GM12874 (cell line): ENCODE data around the gene MEGF9.

ENCODE experiments used
- TF ChIP-seq, protein P1 (sequence below): IDR thresholded peaks from 2 replicates; pipeline ENCODE4 v1.5.1; 2011; ENCODE audit warnings: low read depth, mild to moderate bottlenecking, control low read depth, low read length, moderate library complexity; ENCODE audit not compliant: insufficient read depth

The MEGF9 gene

DNA sequence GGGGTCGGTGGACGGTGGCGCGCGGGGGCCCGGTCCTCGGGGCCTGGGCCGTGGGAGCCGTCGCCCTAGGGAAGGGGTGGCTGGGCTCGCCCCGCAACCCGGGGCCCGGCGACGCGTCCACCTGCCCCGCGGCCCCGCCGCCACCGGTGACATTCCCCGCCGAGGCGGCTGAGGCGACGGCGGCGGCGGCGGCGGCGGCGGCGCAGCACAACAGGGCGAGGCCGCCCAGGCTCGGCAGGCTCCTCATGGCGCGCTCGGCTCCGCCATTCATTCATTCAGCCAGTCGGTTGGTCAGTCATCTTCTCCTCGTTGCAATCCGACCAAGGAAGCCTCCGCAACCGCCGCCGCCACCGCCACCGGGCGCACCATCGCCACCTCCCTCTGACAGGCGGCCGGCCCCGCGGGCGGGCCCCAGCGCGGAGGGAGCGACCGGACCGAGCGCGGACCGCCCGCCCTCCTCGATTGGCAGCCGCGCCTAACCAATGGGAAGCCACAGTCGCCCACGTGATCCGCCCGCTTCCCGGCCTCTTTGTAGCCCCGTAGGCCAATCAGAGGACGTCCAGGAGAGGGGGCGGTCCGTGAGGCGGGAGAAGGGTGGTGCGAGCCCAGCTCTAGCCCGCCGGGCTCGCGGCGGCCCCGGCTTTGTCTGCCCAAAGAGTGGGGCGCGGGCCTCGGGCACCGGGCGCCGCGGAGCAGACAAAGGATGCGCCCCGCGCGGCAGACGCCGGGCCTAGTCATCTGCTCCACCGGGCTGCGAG is at the start of gene MEGF9:
Gene MEGF9, minus strand, starts transcription at position 383 of the 758 bp plus-strand sequence. Its CDS starts 112 bp downstream, at position 271.
- TF ChIP-seq, protein P1, sequence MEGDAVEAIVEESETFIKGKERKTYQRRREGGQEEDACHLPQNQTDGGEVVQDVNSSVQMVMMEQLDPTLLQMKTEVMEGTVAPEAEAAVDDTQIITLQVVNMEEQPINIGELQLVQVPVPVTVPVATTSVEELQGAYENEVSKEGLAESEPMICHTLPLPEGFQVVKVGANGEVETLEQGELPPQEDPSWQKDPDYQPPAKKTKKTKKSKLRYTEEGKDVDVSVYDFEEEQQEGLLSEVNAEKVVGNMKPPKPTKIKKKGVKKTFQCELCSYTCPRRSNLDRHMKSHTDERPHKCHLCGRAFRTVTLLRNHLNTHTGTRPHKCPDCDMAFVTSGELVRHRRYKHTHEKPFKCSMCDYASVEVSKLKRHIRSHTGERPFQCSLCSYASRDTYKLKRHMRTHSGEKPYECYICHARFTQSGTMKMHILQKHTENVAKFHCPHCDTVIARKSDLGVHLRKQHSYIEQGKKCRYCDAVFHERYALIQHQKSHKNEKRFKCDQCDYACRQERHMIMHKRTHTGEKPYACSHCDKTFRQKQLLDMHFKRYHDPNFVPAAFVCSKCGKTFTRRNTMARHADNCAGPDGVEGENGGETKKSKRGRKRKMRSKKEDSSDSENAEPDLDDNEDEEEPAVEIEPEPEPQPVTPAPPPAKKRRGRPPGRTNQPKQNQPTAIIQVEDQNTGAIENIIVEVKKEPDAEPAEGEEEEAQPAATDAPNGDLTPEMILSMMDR = no peak

DNA sequence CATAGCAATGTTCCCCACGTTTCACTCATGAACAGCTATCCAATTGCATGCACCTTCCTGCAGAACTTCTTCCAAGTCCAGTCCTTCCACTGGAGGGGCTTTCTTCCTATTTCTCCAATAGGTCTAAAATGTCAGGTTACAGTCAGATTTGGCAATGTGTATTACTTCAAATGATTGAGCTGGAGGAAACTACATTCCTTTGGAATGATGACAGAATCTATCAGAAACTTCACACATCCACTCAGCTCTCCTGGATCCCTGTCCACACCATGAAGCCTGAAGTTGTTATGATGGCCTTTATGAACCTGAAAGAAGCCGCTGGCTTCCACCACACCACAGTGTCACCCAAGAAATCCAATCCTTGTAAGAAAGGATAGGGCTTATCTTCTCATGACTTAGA is 46.7 kb upstream of the MEGF9 start:
- TF ChIP-seq, protein P1 = no peak

DNA sequence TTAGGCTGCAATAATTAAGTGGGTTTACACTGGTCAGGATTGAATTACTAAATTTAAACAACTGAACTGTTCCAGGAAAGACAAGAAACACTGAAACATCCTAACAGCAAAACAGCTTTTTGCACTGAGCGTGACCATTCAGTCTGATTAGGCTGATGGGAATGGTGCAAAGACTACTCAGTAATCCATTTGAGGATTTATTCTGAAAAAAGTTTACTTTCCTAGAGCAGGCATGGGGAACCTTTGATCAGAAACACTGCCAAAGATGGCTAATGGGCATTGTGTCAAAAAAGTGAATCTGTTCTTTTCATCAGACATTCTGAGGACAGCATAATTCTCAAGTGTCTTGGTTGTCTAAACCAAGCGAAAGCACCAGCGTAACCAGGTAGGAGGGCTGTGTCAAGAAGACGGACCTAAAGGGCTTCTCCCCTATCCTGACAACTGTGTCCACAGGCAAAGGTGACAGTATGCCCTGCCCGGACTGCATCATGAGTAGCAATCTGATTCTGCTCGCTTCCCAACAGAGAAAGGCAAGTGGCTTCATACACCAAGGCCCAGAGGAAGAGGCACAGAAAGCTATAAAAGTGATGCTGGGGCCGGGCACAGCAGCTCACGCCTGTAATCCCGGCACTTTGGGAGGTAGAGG is 45.6 kb upstream of the MEGF9 start:
- TF ChIP-seq, protein P1 = no peak

DNA sequence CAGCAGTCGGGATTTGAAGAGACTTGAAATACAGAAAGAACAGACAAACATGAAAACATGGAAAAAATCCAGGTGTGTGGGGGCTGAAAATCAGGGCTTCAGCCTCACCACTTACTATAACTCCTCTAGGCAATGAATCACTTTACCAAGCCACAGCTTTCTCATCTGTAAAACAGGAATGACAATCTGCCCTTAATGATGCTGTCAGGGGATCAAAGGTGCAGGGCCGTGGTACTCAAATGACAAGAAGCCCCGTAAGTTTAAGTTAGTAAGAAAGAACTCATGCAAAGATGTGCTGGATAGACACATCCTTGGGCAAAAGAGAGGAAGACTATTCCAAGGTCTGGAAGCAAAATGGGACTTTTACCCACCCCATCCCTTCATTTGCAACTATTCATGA is 44.3 kb upstream of the MEGF9 start:
- TF ChIP-seq, protein P1 = no peak

DNA sequence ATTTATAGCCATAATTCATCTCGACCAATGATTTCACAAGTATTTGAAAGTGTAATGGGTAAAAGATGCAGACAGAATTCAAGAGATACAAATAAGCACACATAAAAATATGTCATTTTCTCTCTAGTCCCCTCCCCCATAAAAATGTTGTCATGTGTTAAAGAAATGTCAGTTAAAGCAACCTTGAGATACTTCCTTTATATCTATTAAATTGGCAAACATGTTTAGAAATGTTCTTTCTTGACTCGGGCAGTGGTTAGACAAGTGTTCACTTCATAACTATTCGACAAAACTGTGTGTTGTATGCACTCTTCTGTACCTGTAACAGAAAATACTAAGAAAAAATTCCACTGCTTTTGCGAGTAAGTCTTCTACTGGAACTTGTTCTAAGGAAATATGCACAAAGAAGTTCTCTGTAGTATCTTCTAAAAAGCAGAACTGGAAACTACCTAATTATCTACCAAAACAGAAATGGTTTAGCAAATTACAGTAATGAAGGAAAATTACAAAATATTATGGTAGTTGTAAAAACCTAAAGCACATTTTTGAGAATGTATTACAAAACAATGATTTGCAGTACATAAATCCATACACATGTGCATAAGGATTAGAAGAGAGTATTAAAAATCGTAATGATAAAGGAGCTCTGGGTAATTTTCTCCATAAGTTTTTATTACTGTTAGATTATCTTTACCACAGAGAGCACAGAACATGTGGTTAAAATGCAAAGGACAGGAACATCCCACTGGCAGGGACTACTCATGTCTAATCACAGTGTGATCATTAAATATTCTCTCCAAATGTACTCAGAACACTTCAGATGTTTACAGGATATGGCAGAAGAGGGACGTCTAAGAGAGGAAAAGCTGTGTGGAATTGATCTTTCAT is 43.0 kb upstream of the MEGF9 start:
- TF ChIP-seq, protein P1 = no peak

DNA sequence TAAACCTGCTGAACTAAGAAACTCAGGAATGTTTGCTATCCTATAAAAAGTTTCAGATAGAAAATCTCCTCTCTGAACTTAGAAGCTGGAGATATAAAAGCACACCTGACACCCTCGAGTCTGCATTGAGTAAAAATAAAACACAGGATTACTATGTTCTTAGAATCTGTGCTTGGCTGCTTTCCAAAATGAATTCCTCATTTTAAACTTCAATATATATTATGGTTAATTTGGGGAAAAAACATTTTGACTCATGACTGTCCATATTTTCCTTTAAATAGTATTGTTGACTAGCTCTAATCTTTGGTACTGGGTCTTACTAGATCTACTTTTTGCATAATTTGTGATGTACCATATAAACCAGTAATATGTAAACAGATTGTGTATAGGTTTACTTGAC is 42.3 kb upstream of the MEGF9 start:
- TF ChIP-seq, protein P1 = no peak
